Astrocyte (in vitro differentiated cells and primary cell): ENCODE results near the gene RAB40C. TPM values are rescaled to one million over a fixed set of nuclear protein-coding genes. Genes with fewer than 3 reads are reported as not detected.

ENCODE experiments used
- DNase-seq: peaks from one replicate; pipeline ENCODE4 v3.0.0-alpha.2; 2010; ENCODE audit warnings: low read depth
- FAIRE-seq: peaks from 2 replicates; lab custom pipeline; 2011; peaks lifted over from hg19 to GRCh38; lab: Jason Lieb, UNC
- H2AFZ ChIP-seq: 2 replicates; pipeline ENCODE4 v1.6.0; 2012; ENCODE audit warnings: low read depth, low read length, inconsistent platforms
- H3K27ac ChIP-seq: 2 replicates; pipeline ENCODE4 v1.5.1; 2011; ENCODE audit warnings: low read depth, low read length, inconsistent platforms
- H3K27me3 ChIP-seq: 2 replicates; pipeline ENCODE4 v1.6.0; 2011; ENCODE audit warnings: low read length, inconsistent platforms; ENCODE audit not compliant: insufficient read depth
- H3K36me3 ChIP-seq: 2 replicates; pipeline ENCODE4 v1.5.1; 2011; ENCODE audit warnings: low read length, inconsistent platforms; ENCODE audit not compliant: insufficient read depth
- H3K4me1 ChIP-seq: 2 replicates; pipeline ENCODE4 v1.5.1; 2011; ENCODE audit warnings: low read length, inconsistent platforms; ENCODE audit not compliant: insufficient read depth
- H3K4me2 ChIP-seq: 2 replicates; pipeline ENCODE4 v1.6.0; 2012; ENCODE audit warnings: low read length, inconsistent platforms
- H3K4me3 ChIP-seq: 2 replicates; pipeline ENCODE4 v1.5.1; 2011; ENCODE audit warnings: low read depth, mild to moderate bottlenecking, low read length, inconsistent platforms; ENCODE audit not compliant: insufficient read depth
- H3K79me2 ChIP-seq: 2 replicates; pipeline ENCODE4 v1.6.0; 2012; ENCODE audit warnings: mild to moderate bottlenecking, low read length, inconsistent platforms; ENCODE audit not compliant: insufficient read depth
- H3K9ac ChIP-seq: 2 replicates; pipeline ENCODE4 v1.6.0; 2012; ENCODE audit warnings: mild to moderate bottlenecking, low read length, inconsistent platforms
- H3K9me3 ChIP-seq: 2 replicates; pipeline ENCODE4 v1.5.1; 2012; ENCODE audit warnings: low read depth, mild to moderate bottlenecking, low read length, inconsistent platforms; ENCODE audit not compliant: insufficient read depth
- H4K20me1 ChIP-seq: 2 replicates; pipeline ENCODE4 v1.6.0; 2012; ENCODE audit warnings: low read length, inconsistent platforms; ENCODE audit not compliant: insufficient read depth
- H3K27ac Mint-ChIP-seq: one replicate; pipeline ENCODE4 v1.8.0; 2021; ENCODE audit warnings: mild to moderate bottlenecking, mixed read lengths; ENCODE audit not compliant: unreplicated experiment
- H3K27me3 Mint-ChIP-seq: one replicate; pipeline ENCODE4 v1.8.0; 2021; ENCODE audit warnings: low read depth, mixed read lengths; ENCODE audit not compliant: unreplicated experiment
- H3K36me3 Mint-ChIP-seq: one replicate; pipeline ENCODE4 v1.8.0; 2021; ENCODE audit warnings: low read depth, mixed read lengths; ENCODE audit not compliant: unreplicated experiment
- H3K4me1 Mint-ChIP-seq: one replicate; pipeline ENCODE4 v1.8.0; 2021; ENCODE audit warnings: low read depth, mixed read lengths; ENCODE audit not compliant: unreplicated experiment
- H3K4me3 Mint-ChIP-seq: one replicate; pipeline ENCODE4 v1.8.0; 2021; ENCODE audit warnings: mild to moderate bottlenecking, moderate library complexity, mixed read lengths; ENCODE audit not compliant: unreplicated experiment
- H3K9me3 Mint-ChIP-seq: one replicate; pipeline ENCODE4 v1.8.0; 2021; ENCODE audit warnings: mild to moderate bottlenecking, mixed read lengths; ENCODE audit not compliant: unreplicated experiment
- CTCF ChIP-seq: IDR thresholded peaks from 2 replicates; pipeline ENCODE4 v1.5.1; 2011; ENCODE audit warnings: low read depth, mild to moderate bottlenecking, inconsistent platforms, low read length, moderate library complexity; ENCODE audit not compliant: insufficient read depth
- EZH2 ChIP-seq: IDR thresholded peaks from 2 replicates; pipeline ENCODE4 v1.6.1; 2012; ENCODE audit warnings: mild to moderate bottlenecking, low read length, inconsistent platforms; ENCODE audit not compliant: insufficient read depth
- total RNA-seq: library from RNA; stranded (reverse); gene quantifications from 2 replicates; pipeline ENCODE4 v1.2.1, GENCODE V29; 2021

Gene RAB40C
- total RNA-seq, 1 donor from 2014 or later: 13.0 TPM

GRCh38 chr16:674968-675883, 85.4 kb downstream of the RAB40C start, which contains the start of gene RHBDL1:
TSS of gene RHBDL1 (plus strand) at chr16:675671. CDS start at chr16:675791, 120 bp downstream.
- Histone ChIP-seq H4K20me1 (peaks cover 44% of the 10 kb centered on the region), H3K27me3 (no peaks in the 10 kb centered on the region), H3K27ac (no peak within 1 kb of the TSS), H3K36me3 (no peaks in the 10 kb centered on the region), H3K9me3 (no peaks in the 10 kb centered on the region), H3K4me1 (peaks cover 9% of the 10 kb centered on the region), H3K4me2 (peak within 1 kb of the TSS; percentile 82), H3K9ac (no peak within 1 kb of the TSS), H3K4me3 (peak within 1 kb of the TSS; percentile 39), H2AFZ (no peak within 1 kb of the TSS), H3K79me2 (peaks cover 11% of the 10 kb centered on the region)
- FAIRE-seq (no peak), DNase-seq (peak; percentile 26)
- Mint-ChIP-seq H3K27ac (no peak within 1 kb of the TSS), H3K4me3 (no peak within 1 kb of the TSS), H3K4me1 (peaks cover 2% of the 10 kb centered on the region), H3K9me3 (no peaks in the 10 kb centered on the region), H3K36me3 (peaks cover 2% of the 10 kb centered on the region), H3K27me3 (no peaks in the 10 kb centered on the region)
- no peak for TF ChIP-seq EZH2
- no peak for TF ChIP-seq CTCF

- peaks cover 2% of the 10 kb centered on the region for H3K4me1 Mint-ChIP-seq
- peaks cover 2% of the 10 kb centered on the region for H3K36me3 Mint-ChIP-seq
- no peak for FAIRE-seq
- Histone ChIP-seq H3K4me2 (peak overlapping the region; percentile 82), H3K36me3 (no peaks in the 10 kb centered on the region), H3K27ac (no peak overlapping the region), H4K20me1 (peaks cover 46% of the 10 kb centered on the region), H3K9ac (no peak overlapping the region), H3K79me2 (peaks cover 13% of the 10 kb centered on the region), H3K9me3 (no peaks in the 10 kb centered on the region), H3K4me3 (peak overlapping the region; percentile 39), H3K4me1 (peaks cover 13% of the 10 kb centered on the region), H2AFZ (no peak overlapping the region), H3K27me3 (no peaks in the 10 kb centered on the region)
- TF ChIP-seq CTCF (no peak), EZH2 (no peak)
- H3K27me3 Mint-ChIP-seq: no peaks in the 10 kb centered on the region
- no peak for DNase-seq
- no peaks in the 10 kb centered on the region for H3K9me3 Mint-ChIP-seq
- no peak overlapping the region for H3K4me3 Mint-ChIP-seq
- no peak overlapping the region for H3K27ac Mint-ChIP-seq
These were observed 86.2 kb downstream of the RAB40C start for GRCh38 chr16:675884-676564.

GRCh38 chr16:676565-676902, 86.7 kb downstream of the RAB40C start:
- no peak overlapping the region for H3K4me2 ChIP-seq

More at GRCh38 chr16:676565-676902, 86.7 kb downstream of the RAB40C start:
- Histone ChIP-seq H3K27ac (no peak overlapping the region), H3K4me1 (peaks cover 18% of the 10 kb centered on the region), H3K79me2 (peaks cover 13% of the 10 kb centered on the region), H4K20me1 (peaks cover 47% of the 10 kb centered on the region), H3K9ac (no peak overlapping the region), H3K36me3 (no peaks in the 10 kb centered on the region), H3K27me3 (no peaks in the 10 kb centered on the region), H3K4me3 (no peak overlapping the region), H3K9me3 (no peaks in the 10 kb centered on the region), H2AFZ (no peak overlapping the region)
- no peak for DNase-seq
- TF ChIP-seq EZH2 (no peak), CTCF (no peak)
- no peak overlapping the region for H3K27ac Mint-ChIP-seq
- H3K4me1 Mint-ChIP-seq: peaks cover 4% of the 10 kb centered on the region
- FAIRE-seq: no peak
- H3K36me3 Mint-ChIP-seq: peaks cover 4% of the 10 kb centered on the region
- no peaks in the 10 kb centered on the region for H3K9me3 Mint-ChIP-seq
- H3K27me3 Mint-ChIP-seq: no peaks in the 10 kb centered on the region
- H3K4me3 Mint-ChIP-seq: no peak overlapping the region
